GM21423 (cell line): ENCODE results near the gene RNF135.
"Not testable (repeated sequence)": the region's sequence is repeated elsewhere in the genome, so short reads cannot be mapped to it uniquely, and the experiment has no call there.

Experiments
- ATAC-seq: cut with Tn5 transposase; IDR thresholded peaks from one replicate; pipeline ENCODE4 v1.9.1; 2021; ENCODE audit warnings: mild to moderate bottlenecking, moderate library complexity; ENCODE audit not compliant: unreplicated experiment

Gene RNF135

DNA sequence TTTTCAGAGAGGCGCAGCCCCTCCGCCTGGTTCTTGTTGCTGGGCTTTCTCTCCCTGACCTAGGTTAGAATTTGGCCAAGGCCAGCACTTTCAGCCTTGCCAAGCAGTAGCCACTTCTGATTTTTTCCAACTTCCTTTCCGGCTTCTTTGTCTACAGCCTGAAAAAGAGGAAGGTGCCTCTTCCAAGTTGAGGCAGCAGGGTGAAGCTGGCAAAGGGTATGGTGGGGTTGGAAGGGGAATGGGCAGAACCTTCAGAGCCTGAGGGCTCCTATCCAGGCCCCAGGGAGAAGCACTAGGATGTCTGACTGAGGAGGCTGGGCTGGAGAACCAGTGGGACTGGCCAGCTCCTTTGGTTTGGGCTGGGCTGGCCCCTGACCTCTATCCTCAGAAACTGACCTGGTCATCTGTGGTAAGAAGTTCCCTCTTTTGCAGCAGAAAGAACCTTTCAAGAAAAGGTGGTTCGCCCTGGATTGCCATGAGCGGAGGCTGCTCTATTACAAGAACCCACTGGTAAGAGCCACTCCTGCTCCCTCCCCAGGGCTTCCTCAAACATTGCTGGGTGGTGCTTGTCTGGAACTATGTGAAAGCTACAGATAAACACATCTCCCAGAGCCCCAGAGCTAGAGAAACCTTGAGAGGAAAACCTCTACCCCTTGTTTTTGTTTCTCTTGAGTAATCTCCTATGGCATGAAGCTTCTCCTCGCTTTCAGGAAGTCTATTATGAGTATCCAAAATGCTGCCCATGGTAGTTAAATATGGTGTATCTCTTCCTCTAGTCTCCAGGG lies 16.6 kb upstream of the RNF135 start:
- ATAC-seq: no peak

DNA sequence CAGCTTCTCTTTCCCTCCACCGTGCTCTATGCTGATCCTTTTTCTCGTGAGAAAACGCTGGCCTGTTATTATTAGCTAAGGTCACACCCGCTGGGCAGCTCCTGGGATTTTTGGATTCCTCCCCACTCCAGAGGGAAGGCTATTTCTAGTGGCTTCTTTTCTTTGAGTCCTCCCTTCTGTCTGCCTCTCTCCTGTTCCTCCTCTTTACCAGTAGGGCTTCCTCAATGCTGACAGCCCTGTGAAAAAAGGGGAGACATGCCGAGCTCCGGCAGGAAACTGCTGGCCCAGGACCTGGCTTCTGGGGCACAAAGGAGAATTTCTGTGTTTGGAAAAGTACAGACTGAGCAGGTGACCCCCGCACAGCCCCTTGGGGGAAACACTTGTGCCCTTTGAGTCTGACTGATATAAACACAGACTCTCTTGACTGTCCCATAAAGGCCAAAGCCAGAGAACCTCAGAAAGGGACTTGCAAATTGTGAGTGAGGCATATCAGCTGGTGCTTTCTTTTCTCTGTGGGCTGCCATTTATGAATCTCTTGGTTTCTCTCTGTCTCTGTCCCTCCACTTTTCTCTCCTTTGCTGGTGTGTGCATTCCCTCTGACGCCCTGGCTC lies 14.0 kb upstream of the RNF135 start:
- ATAC-seq: no peak

DNA sequence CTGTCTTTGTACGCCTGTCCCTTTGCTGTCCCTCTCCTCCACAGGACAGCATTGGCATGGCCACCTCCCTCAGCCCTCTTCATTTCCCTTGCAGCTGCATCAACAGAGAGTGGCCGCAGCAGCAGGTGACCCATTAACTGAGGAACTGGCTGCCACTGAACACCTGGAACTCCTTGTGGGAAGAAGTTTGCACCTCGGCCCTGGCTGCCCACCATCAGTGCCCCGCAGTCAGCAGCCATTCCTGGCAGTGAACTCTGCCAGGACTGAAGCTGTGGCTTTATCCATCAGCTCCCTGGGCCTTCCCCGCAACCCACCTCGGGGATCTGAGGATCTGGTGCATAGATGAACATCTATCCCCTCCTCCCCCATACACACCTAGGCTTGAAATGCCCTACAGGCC lies 13.1 kb upstream of the RNF135 start:
- no peak for ATAC-seq

DNA sequence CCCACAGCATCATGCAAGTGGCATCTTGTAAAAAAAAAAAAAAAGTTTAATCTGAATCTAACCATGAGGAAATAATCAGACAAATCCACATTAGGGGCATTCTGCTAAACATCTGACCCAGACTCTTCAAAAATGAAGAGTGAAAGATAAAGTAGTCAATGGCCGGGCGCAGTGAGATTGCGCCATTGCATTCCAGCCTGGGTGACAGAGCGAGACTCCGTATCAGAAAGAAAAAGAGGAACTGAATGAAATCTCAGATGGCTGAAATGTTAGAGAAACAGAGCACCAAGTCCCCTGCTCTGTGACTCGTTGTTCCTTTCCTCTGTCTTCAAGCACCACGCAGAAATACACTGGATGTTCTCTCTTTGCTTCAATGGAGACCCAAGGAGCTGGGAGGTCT lies 12.7 kb upstream of the RNF135 start:
- no peak for ATAC-seq

DNA sequence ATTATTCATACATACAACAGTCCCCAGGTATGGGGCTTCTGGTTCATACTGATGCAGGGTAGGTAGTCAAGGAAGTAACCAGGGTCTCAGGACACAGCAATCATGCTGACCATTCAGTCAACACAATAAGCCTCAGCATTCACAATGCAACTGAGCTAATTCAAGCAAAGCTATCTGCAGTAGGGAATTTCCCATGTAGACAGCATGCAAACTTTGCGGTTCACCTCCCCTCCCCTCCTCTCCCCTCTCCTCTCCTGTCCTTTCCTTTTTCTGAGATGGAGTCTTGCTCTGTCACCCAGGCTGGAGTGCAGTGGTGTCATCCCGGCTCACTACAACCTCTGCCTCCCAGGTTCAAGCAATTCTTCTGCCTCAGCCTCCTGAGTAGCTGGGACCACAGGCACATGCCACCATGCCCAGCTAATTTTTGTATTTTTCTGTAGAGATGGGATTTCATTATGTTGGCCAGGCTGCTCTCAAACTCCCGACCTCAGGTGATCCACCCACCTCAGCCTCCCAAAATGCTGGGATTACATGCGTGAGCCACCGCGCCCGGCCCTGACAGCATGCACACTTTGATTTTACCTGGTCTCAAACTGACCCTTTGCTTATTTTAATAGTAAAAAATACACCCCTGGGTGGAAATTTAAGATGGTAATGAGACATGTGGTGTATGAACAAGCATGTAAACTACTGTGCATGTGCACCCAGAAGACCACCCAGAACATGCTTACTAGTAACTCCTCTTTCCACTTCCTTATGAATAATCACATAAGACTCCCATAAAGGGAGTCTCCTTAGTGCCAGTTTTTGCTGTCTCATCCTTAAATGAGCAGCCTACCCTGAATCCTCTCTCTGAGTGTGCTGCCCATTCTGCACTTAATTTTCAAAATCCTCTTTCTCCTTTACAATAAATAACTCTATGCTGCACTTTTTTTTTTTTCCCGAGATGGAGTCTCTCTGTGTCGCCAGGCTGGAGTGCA lies 9.3 kb upstream of the RNF135 start:
- ATAC-seq: peak; percentile 65

DNA sequence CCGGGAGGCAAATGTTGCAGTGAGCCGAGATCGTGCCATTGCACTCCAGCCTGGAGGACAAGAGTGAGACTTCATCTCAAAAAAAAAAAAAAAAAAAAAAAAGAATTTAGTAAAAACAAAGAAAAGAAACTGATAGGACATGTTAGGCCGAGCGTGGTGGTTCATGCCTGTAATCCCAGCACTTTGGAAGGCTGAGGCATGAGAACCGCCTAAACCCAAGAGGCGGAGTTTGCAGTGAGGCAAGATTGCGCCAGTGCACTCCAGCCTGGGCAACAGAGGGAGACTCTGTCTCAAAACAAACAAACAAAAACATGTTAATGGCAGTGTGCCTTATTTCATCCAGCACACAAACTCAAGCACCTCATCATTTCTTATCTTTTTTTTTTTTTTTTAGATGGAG lies 6.5 kb upstream of the RNF135 start:
- ATAC-seq: not testable (repeated sequence)

DNA sequence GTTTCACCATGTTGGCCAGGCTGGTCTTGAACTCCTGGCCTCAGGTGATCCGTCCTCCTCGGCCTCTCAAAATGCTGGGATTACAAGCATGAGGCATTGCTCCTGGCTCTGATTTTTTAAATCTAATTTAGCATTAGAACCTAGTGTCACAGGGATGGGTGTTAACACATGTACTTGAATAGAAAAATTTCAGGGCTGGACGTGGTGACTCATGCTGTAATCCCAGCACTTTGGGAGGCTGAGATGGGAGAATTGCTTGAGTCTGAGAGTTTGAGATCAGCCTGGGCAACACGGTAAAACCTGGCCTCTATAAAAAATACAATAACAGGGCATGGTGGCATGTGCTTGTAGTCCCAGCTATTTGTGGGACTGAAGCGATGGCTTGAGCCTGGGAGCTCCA lies 6.0 kb upstream of the RNF135 start:
- no peak for ATAC-seq

DNA sequence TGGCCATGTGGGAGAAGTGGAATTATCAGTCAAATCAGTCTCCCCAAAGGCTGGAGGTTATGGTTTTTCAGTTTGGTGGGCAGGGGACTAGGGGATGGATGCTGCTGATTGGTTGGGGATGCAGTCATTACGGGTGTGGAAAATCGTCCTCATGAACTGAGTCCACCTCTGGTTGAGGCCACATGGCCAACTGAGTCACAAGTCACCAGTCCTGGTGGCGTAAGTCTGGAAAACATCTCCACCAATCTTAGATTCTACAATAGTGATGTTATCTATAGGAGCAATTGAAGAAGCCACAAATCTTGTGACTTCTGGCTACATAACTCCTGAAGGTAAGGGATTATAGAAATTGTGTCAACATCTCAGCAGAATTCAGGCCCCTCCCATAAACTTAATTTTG lies 5.2 kb upstream of the RNF135 start:
- ATAC-seq: no peak

DNA sequence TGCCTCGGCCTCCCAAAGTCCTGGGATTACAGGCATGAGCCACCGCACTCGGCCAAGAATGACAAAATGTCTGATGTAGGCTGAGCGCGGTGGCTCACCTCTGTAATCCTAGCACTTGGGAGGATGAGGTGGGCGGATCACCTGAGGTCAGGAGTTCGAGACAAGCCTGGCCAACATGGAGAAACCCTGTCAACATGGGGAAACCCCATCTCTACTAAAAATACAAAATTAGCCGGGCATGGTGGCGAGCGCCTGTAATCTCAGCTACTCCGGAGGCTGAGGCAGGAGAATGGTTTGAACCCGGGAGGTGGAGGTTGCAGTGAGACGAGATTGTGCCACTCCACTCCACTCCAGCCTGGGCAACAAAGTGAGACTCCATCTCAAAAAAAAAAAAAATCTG lies 2.9 kb upstream of the RNF135 start:
- not testable (repeated sequence) for ATAC-seq

DNA sequence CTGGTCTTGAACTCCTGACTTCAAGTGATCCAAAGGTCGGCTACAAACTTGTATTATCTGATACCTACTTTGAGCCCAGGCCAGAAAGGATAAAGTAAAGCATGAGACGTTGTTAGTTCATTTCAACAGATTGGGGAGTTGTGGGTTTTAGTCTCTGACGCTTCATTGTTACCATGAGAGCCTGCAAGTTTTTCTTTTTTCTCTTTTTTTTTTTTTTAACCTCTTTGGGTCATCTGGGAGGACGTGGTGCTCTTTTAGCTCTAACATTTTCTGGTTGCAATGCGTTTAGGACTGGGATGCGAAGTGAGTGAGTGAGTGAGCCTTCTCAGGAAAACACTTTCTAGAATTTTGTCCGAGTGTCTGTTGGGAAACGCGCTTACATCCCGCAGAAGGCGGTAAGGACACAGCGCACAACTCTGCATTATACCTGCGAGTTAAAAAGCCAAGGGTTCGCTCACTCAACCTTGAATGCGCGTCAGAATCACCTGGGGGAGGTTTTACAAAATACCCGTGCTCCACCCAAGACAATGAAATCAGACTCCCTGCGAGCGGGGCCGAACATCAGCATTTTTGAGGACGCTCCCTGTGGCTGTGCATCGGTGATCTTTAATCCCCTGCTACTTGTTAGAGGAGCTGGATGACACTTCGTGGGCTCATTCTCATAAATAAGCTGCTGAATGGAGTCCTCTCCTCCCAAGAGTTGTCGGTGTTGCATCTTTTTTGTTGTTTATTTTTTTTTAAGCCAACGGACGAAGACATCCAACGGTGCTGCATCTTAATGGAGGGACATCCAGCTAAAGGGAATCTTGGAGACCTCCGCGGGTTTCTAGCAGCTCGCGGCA lies 629 bp upstream of the RNF135 start:
- ATAC-seq: no peak

DNA sequence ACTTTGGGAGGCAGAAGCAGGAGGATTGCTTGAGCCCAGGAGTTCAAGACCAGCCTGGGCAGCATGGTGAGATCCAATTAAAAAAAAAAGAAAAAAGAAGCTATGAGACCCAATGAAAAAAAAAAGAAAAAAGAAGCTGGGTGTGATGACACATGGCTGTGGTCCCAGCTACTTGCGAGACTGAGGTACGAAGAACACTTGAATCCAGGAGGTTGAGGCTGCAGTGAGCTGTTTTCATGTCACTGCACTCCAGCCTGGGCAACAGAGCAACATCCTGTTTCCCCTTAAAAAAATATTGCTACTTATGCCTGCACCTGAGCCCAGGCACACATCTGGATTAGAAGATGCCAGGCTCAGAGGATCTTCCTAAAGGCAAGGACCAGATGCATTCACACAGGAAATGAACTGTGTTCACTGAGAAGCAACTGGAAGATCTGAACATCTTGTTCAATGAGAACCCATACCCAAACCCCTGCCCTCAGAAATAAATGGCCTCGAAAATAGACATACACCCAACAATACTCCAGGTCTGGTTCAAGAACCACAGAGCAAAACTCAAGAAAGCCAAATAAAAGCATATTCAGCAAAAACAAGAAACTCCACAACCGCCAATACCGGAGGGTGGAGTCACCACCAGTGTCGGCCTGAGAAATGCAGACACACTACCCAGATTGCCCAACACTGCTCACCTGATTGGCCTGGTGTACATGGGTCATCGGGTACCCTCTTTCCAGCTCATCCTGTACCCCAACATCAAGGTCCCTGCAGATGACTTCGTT lies 4.4 kb downstream of the RNF135 start:
- no peak for ATAC-seq

DNA sequence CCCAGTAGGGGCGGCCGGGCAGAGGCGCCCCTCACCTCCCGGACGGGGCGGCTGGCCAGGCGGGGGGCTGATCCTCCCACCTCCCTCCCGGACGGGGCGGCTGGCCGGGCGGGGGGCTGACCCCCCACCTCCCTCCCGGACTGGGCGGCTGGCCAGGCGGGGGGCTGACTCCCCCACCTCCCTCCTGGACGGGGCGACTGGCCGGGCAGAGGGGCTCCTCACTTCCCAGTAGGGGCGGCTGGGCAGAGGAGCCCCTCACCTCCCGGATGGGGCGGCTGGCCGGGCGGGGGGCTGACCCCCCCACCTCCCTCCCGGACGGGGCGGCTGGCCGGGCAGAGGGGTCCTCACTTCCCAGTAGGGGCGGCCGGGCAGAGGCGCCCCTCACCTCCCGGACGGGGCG lies 9.1 kb downstream of the RNF135 start:
- ATAC-seq: not testable (repeated sequence)

DNA sequence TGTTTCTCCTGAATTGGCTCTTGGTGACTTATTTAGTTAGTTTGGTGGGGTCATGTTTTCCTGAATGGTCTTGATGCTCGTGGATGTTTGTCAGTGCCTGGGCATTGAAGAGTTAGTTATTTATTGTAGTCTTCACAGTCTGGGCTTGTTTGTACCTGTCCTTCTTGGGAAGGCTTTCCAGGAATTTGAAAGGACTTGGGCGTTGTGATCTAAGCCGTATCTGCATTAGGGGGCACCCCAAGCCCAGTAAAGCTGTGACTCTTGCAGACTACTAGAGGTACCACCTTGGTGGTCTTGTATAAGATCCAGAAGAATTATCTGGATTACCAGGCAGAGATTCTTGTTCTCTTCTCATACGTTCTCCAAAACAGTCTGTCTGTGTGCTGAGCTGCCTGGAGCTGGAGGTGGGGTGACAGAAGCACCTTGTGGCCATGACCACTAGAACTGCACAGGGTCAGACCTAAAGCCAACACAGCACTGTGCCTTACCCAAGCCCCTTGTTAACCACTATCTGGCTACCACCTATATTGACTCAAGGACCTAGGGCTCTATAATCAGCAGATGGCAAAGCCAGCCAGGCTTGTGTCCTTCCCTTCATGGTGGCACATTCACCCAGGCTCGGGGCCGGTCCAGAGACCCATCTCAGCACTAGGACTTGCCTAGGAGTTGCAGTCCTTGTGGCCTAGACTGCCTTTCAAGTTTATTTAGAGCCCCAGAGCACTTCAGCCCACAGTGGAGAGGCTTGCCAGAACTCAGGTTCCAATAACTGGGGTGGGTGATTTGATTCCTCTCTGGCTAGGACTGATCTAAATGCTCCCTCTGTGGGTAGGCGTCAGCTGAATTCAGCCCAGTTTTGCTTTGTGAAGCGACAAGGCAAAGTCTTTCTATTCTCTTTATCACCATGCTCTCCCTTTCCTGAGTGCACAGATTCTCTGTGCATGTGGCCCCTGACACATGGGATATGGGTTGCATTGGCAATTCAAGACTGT lies 11.0 kb downstream of the RNF135 start:
- ATAC-seq: no peak

DNA sequence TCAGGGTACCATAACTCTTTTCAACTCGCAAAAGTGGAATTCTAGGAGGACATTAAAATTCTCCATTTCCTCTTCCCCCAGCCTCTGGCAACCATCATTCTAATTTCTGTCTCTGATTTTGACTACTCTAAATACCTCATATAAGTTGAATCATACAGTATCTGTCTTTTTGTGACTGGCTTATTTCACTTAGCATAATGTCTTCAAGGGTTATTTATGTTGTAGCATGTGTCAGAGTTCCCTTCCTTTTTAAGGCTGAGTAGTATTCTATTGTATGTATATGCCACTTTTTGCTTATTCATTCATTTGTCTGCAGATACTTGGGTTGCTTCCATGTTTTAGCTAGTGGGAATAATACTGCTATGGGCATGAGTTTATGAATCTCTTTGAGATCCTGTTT lies 12.0 kb downstream of the RNF135 start:
- ATAC-seq: no peak

DNA sequence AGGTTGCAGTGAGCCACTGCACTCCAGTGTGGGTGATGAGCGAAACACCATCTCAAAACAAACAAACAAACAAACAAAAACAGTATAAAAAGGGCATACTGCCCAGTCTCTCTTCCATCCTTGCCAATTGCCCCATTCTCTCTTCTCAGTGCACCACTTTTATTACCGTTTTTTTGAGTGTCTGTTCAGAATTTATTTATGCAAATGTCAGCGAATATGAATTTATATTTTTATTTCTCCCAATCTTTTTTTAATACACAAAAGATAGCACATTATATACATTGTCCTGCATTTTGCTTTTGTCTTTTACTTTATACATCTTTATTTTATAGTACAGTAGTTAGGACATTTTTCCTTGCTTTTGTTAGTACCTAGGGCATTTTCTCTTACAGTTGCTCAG lies 19.6 kb downstream of the RNF135 start:
- no peak for ATAC-seq

DNA sequence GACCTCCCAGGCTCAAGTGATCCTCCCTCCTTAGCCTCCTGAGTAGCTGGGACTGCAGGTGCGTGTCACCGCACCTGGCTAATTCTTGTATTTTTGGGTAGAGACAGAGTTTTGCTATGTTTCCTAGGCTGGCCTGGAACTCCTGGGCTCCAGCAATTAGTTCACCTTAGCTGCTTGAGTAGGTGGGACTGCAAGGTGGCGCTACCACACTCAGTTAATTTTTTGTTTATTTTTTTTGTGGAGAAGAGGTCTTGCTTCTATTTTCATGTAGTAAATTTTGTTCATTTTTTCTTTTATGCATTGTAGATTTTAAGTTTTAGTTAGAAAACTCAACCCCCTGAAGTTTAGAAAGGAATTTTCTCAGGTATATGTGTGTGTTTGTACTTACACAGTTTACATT lies 21.7 kb downstream of the RNF135 start:
- ATAC-seq: no peak

DNA sequence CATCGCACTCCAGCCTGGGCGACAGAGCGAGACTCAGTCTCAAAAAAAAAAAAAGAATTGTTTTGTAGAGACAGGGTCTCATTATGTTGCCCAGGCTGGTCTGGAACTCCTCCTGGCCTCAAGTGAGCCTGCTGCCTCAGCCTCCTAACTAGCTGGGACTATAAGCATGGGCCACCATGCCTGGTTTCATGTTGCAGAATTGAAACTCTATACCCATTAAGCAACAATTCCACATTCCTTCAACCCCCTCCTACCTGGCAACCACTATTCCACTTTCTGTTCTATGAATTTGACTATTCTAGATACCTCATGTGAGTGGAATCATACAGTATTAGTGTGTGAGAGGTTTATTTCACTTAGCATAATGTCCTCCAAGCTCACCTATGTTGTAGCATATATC lies 24.5 kb downstream of the RNF135 start:
- ATAC-seq: no peak

DNA sequence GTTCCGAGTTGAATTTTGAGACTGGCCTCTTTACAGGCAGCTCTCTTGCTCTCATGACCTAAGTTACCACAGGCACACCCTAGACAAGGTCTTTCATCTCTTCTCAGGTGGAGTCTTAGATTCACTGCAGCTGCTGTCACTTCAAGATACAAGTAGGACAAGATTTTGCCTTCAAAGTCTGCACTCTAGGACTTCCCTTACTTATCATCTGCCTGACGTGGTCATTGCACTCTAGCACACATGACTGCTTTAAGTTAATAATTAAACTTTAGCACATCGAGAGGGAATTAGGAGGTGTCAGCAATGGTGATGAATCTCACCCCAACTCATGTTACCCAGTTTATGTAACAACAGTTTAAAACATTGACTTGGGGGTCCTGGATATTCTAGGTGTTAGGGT lies 25.6 kb downstream of the RNF135 start:
- no peak for ATAC-seq

DNA sequence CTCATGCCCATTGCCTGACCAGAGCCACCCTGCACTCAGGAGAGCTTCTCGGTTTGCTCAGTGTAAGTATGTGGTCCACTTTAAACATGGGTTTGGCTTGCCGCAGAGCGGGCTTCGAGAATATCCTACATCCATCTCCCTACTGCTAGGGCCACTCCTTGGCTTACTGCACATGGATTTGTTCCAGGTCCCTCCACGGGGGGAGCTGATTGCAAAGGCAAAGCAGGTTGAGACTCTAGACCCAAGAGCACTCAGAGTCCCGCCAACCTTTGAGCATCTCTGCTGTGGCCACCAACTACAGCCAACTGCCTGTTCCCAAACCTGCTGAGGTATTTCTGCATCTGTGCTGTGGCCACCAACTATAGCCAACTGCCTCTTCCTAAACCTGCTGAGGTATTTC lies 26.4 kb downstream of the RNF135 start:
- no peak for ATAC-seq
